DOHH2 (cell line): ENCODE measurements around the gene LAMC3.
"Not testable (repeated sequence)": the region's sequence is repeated elsewhere in the genome, so short reads cannot be mapped to it uniquely, and the experiment has no call there.

Source experiments
- H3F3A ChIP-seq: fragments of 200-600 bp; sonication (generic), shearing (Covaris generic); 2 replicates; pipeline ENCODE4 v1.6.0; 2016; ENCODE audit warnings: antibody characterized with exemption, mild to moderate bottlenecking; ENCODE audit not compliant: control insufficient read depth, insufficient read depth
- H3K27ac ChIP-seq: fragments of 200-600 bp; sonication (generic); 2 replicates; pipeline ENCODE4 v1.5.1; 2014; ENCODE audit warnings: low read depth, mild to moderate bottlenecking, low read length, moderate library complexity
- H3K27me3 ChIP-seq: fragments of 200-600 bp; sonication (generic); 2 replicates; pipeline ENCODE4 v1.6.1; 2014; ENCODE audit warnings: mild to moderate bottlenecking, low read length, mixed read lengths; ENCODE audit not compliant: control insufficient read depth
- H3K36me3 ChIP-seq: fragments of 200-600 bp; sonication (generic); 2 replicates; pipeline ENCODE4 v1.6.1; 2014; ENCODE audit warnings: mild to moderate bottlenecking, low read length, moderate library complexity, mixed read lengths; ENCODE audit not compliant: control insufficient read depth
- H3K4me1 ChIP-seq: fragments of 200-600 bp; sonication (generic); 2 replicates; pipeline ENCODE4 v1.6.1; 2014; ENCODE audit warnings: mild to moderate bottlenecking, low read length, mixed read lengths; ENCODE audit not compliant: control insufficient read depth
- H3K4me2 ChIP-seq: fragments of 200-600 bp; sonication (generic); 2 replicates; pipeline ENCODE4 v1.6.0; 2014; ENCODE audit warnings: mild to moderate bottlenecking, low read length, moderate library complexity
- H3K4me3 ChIP-seq: fragments of 200-600 bp; sonication (generic); 2 replicates; pipeline ENCODE4 v1.5.1; 2014; ENCODE audit warnings: mild to moderate bottlenecking, low read length, mixed read lengths
- H3K79me2 ChIP-seq: fragments of 200-600 bp; sonication (generic); 2 replicates; pipeline ENCODE4 v1.6.1; 2014; ENCODE audit warnings: mild to moderate bottlenecking, low read length, mixed read lengths; ENCODE audit not compliant: control insufficient read depth
- H3K9me2 ChIP-seq: fragments of 200-600 bp; sonication (generic); replicated peaks from 2 replicates; pipeline ENCODE4 v1.6.1; 2014; ENCODE audit warnings: mild to moderate bottlenecking, low read length, mixed read lengths; ENCODE audit not compliant: control insufficient read depth
- H3K9me3 ChIP-seq: fragments of 200-600 bp; sonication (generic); 2 replicates; pipeline ENCODE4 v1.6.1; 2014; ENCODE audit warnings: antibody characterized with exemption, low read length, mixed read lengths; ENCODE audit not compliant: control insufficient read depth, insufficient read depth
- H4K20me1 ChIP-seq: fragments of 200-600 bp; sonication (generic); 2 replicates; pipeline ENCODE4 v1.6.0; 2014; ENCODE audit warnings: low read depth, mild to moderate bottlenecking, antibody characterized with exemption, low read length, moderate library complexity; ENCODE audit not compliant: control insufficient read depth, insufficient read depth
- CTCF ChIP-seq: fragments of 200-600 bp; sonication (generic); IDR thresholded peaks from one replicate; pipeline ENCODE4 v1.5.1; 2014; ENCODE audit warnings: antibody characterized with exemption, mild to moderate bottlenecking, low read depth, low read length; ENCODE audit not compliant: poor library complexity, severe bottlenecking
- EZH2phosphoT487 ChIP-seq: fragments of 200-600 bp; sonication (generic); IDR thresholded peaks from 2 replicates; pipeline ENCODE4 v1.6.1; 2017; ENCODE audit warnings: borderline replicate concordance, mild to moderate bottlenecking, antibody characterized with exemption, low read length, moderate library complexity, mixed read lengths

Gene LAMC3

DNA sequence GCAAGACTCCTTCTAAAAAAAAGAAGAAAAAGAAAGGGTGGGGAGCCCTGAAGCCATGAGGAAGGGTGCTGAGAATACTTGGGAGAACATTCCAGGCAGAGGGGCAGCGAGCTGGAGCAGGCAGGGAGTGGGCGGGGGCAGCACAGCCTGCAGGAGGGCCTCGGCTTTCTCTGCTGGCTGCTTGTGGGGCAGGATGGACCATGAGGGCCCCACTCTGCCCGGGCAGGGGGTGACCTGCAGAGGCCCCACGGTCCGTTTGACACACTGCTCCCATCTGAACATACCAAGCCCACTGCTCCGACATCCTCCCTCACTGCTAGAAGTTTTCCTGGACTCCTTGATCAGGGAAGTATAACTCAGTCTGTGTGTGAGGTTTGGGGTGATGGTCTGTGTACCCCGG lies 104.7 kb downstream of the LAMC3 start:
- no peaks in the 10 kb centered on the region for H3K9me3 ChIP-seq

GRCh38 chr9:131114084-131114535 lies 105.1 kb downstream of the LAMC3 start:
- H3K79me2 ChIP-seq: no peaks in the 10 kb centered on the region
- TF ChIP-seq CTCF (no peak), EZH2phosphoT487 (no peak)
- no peaks in the 10 kb centered on the region for H3K9me2 ChIP-seq
- no peak overlapping the region for H3K4me2 ChIP-seq
- H3K27me3 ChIP-seq: peaks cover 14% of the 10 kb centered on the region; the same call in 1 of the 2 replicates
- H3K9me3 ChIP-seq: no peaks in the 10 kb centered on the region
- no peaks in the 10 kb centered on the region for H3K36me3 ChIP-seq
- no peak overlapping the region for H3K4me3 ChIP-seq
- no peaks in the 10 kb centered on the region for H4K20me1 ChIP-seq
- no peak overlapping the region for H3K27ac ChIP-seq
- H3K4me1 ChIP-seq: no peaks in the 10 kb centered on the region
- H3F3A ChIP-seq: no peaks in the 10 kb centered on the region

More for the DNA sequence above, 104.7 kb downstream of the LAMC3 start:
- Histone ChIP-seq H3K27ac (no peak overlapping the region), H3K4me1 (no peaks in the 10 kb centered on the region), H3K4me2 (no peak overlapping the region), H3K4me3 (no peak overlapping the region), H3K36me3 (no peaks in the 10 kb centered on the region), H3K27me3 (peaks cover 11% of the 10 kb centered on the region; the same call in 1 of the 2 replicates), H3F3A (no peaks in the 10 kb centered on the region), H3K79me2 (no peaks in the 10 kb centered on the region), H3K9me2 (no peaks in the 10 kb centered on the region), H4K20me1 (no peaks in the 10 kb centered on the region)
- TF ChIP-seq CTCF (no peak), EZH2phosphoT487 (no peak)

GRCh38 chr9:131115360-131115742 lies 106.4 kb downstream of the LAMC3 start:
- H3K79me2 ChIP-seq, H3F3A ChIP-seq, H3K27ac ChIP-seq, H3K36me3 ChIP-seq, H3K9me3 ChIP-seq, H3K4me3 ChIP-seq, H3K4me1 ChIP-seq, H4K20me1 ChIP-seq, H3K4me2 ChIP-seq, H3K9me2 ChIP-seq: not testable (repeated sequence)
- peaks cover 21% of the 10 kb centered on the region; the same call in 1 of the 2 replicates for H3K27me3 ChIP-seq

- no peaks in the 10 kb centered on the region for H3F3A ChIP-seq
- H3K4me1 ChIP-seq: no peaks in the 10 kb centered on the region
- H3K9me2 ChIP-seq: no peaks in the 10 kb centered on the region
- H3K4me3 ChIP-seq: no peak overlapping the region
- no peak overlapping the region for H3K27ac ChIP-seq
- no peaks in the 10 kb centered on the region for H3K36me3 ChIP-seq
- TF ChIP-seq CTCF (no peak), EZH2phosphoT487 (no peak)
- H3K79me2 ChIP-seq: no peaks in the 10 kb centered on the region
- peaks cover 24% of the 10 kb centered on the region; the same call in 1 of the 2 replicates for H3K27me3 ChIP-seq
- H3K9me3 ChIP-seq: no peaks in the 10 kb centered on the region
- H3K4me2 ChIP-seq: no peak overlapping the region
- no peaks in the 10 kb centered on the region for H4K20me1 ChIP-seq
Observed at GRCh38 chr9:131116281-131117120, 107.5 kb downstream of the LAMC3 start.
